Panc1 (cell line): ENCODE data around the gene APOO.

Experiments
- POLR2AphosphoS5 ChIP-seq: IDR thresholded peaks from 2 replicates; pipeline ENCODE4 v1.6.1; 2012; ENCODE audit warnings: mild to moderate bottlenecking, low read depth, low read length, moderate library complexity
- REST ChIP-seq, 2 experiments: IDR thresholded peaks; 2 replicates each; pipeline ENCODE4 v1.6.1; 2011 to 2012; ENCODE audit warnings: low read depth in 2 of 2, control low read depth in 1 of 2, low read length in 1 of 2, mild to moderate bottlenecking in 1 of 2, moderate library complexity in 1 of 2; ENCODE audit not compliant: insufficient read depth in 1 of 2
- SIN3A ChIP-seq: IDR thresholded peaks from 2 replicates; pipeline ENCODE4 v1.6.1; 2012; ENCODE audit warnings: low read depth, mild to moderate bottlenecking, low read length, moderate library complexity, borderline replicate concordance; ENCODE audit not compliant: insufficient read depth
- TF ChIP-seq, protein P1 (sequence below): fragments of 450-650 bp; IDR thresholded peaks from 2 replicates; pipeline ENCODE4 v1.5.1; 2017; ENCODE audit warnings: mild to moderate bottlenecking

DNA sequence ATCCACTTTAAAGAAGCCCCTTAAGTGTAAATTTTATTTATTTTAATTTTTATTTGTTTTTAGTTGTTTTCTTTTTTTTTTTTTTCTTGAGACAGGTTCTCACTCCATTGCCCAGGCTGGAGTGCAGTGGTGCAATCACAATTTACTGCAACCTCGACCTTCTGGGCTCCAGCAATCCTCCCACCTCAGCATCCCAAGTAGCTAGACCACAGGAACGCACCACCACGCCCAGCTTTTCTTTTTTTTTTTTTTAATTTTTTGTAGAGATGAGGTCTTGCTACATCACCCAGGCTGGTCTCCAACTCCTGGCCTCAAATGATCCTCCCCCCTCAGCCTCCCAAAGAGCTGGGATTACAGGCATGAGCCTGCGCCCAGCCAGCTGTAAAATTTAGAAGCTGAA is 118.8 kb downstream of the APOO start:
- TF ChIP-seq, protein P1, sequence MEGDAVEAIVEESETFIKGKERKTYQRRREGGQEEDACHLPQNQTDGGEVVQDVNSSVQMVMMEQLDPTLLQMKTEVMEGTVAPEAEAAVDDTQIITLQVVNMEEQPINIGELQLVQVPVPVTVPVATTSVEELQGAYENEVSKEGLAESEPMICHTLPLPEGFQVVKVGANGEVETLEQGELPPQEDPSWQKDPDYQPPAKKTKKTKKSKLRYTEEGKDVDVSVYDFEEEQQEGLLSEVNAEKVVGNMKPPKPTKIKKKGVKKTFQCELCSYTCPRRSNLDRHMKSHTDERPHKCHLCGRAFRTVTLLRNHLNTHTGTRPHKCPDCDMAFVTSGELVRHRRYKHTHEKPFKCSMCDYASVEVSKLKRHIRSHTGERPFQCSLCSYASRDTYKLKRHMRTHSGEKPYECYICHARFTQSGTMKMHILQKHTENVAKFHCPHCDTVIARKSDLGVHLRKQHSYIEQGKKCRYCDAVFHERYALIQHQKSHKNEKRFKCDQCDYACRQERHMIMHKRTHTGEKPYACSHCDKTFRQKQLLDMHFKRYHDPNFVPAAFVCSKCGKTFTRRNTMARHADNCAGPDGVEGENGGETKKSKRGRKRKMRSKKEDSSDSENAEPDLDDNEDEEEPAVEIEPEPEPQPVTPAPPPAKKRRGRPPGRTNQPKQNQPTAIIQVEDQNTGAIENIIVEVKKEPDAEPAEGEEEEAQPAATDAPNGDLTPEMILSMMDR, result no peak
- TF ChIP-seq POLR2AphosphoS5 (no peak), REST (IDR thresholded peaks at IDR 0.05; ENCODE audit: insufficient read depth in 1 of 2, low read depth in 2 of 2, low read length in 1 of 2) (no peak), SIN3A (no peak)
